Ecto neural progenitor cell (in vitro differentiated cells): ENCODE measurements around the gene TOR3A.
"Not testable (repeated sequence)": the region's sequence is repeated elsewhere in the genome, so short reads cannot be mapped to it uniquely, and the experiment has no call there.

Experiments
- DNase-seq: peaks from one replicate; pipeline ENCODE4 v3.0.0-alpha.2; 2018; ENCODE audit warnings: low spot score

The TOR3A gene

GRCh38 chr1:179081687-179082332, at the start of gene TOR3A:
TSS of gene TOR3A (plus strand) at chr1:179082070. CDS start at chr1:179082129, 59 bp downstream.
- DNase-seq = peak; percentile 96

- no peak for DNase-seq
These were observed 47.1 kb upstream of the TOR3A start for GRCh38 chr1:179034720-179035119.

- DNase-seq = no peak
These were observed 44.9 kb upstream of the TOR3A start for GRCh38 chr1:179036844-179037465.

GRCh38 chr1:179038528-179039281, 43.2 kb upstream of the TOR3A start:
- DNase-seq = no peak

- DNase-seq = not testable (repeated sequence)
These were observed 42.2 kb upstream of the TOR3A start for GRCh38 chr1:179039502-179040174.

- DNase-seq = not testable (repeated sequence)
These were observed 41.7 kb upstream of the TOR3A start for GRCh38 chr1:179040175-179040551.

GRCh38 chr1:179042087-179042486, 39.8 kb upstream of the TOR3A start:
- DNase-seq = no peak

GRCh38 chr1:179042700-179043099, 39.2 kb upstream of the TOR3A start:
- no peak for DNase-seq

GRCh38 chr1:179043266-179043665, 38.6 kb upstream of the TOR3A start:
- DNase-seq = no peak

- no peak for DNase-seq
These were observed 38.0 kb upstream of the TOR3A start for GRCh38 chr1:179043907-179044306.

GRCh38 chr1:179046808-179047635, 34.8 kb upstream of the TOR3A start:
- DNase-seq = no peak

- no peak for DNase-seq
These were observed 34.3 kb upstream of the TOR3A start for GRCh38 chr1:179047636-179047997.

- no peak for DNase-seq
These were observed 33.3 kb upstream of the TOR3A start for GRCh38 chr1:179048339-179049124.

- no peak for DNase-seq
These were observed 29.1 kb upstream of the TOR3A start for GRCh38 chr1:179052776-179053175.

GRCh38 chr1:179053486-179053885, 28.4 kb upstream of the TOR3A start:
- no peak for DNase-seq

- no peak for DNase-seq
These were observed 25.9 kb upstream of the TOR3A start for GRCh38 chr1:179055937-179056336.

GRCh38 chr1:179058487-179059483, 23.1 kb upstream of the TOR3A start:
- no peak for DNase-seq

GRCh38 chr1:179061360-179062282, 20.2 kb upstream of the TOR3A start:
- DNase-seq = no peak

- DNase-seq = no peak
These were observed 15.4 kb upstream of the TOR3A start for GRCh38 chr1:179066471-179066870.
